SU-DHL-6 (cell line): ENCODE data around the gene ANKS1A.

Source experiments
- H2AFZ ChIP-seq: fragments of 200-600 bp; sonication (generic); 2 replicates; pipeline ENCODE4 v1.6.1; 2014; ENCODE audit warnings: low read depth, mild to moderate bottlenecking, moderate library complexity, mixed read lengths, antibody characterized with exemption, low read length; ENCODE audit not compliant: severe bottlenecking
- H3F3A ChIP-seq: fragments of 200-600 bp; shearing (Covaris generic); 2 replicates; pipeline ENCODE4 v1.6.0; 2016; ENCODE audit warnings: antibody characterized with exemption, mild to moderate bottlenecking; ENCODE audit not compliant: insufficient read depth
- H3K27ac ChIP-seq: fragments of 200-600 bp; sonication (generic); 2 replicates; pipeline ENCODE4 v1.5.1; 2016; ENCODE audit warnings: low read depth, mild to moderate bottlenecking, low read length, moderate library complexity, mixed read lengths
- H3K27me3 ChIP-seq: fragments of 200-600 bp; sonication (generic), shearing (Covaris generic); 2 replicates; pipeline ENCODE4 v1.6.0; 2014; ENCODE audit warnings: mild to moderate bottlenecking, low read length
- H3K36me3 ChIP-seq: fragments of 200-600 bp; sonication (generic); 2 replicates; pipeline ENCODE4 v1.6.1; 2014; ENCODE audit warnings: mild to moderate bottlenecking, low read length, mixed read lengths
- H3K4me2 ChIP-seq: fragments of 300-600, 200-600 bp; shearing (Covaris generic), sonication (generic); 2 replicates; pipeline ENCODE4 v1.6.0; 2014; ENCODE audit warnings: low read length, low read depth, mild to moderate bottlenecking; ENCODE audit not compliant: poor library complexity, severe bottlenecking
- H3K4me3 ChIP-seq: fragments of 200-600 bp; sonication (generic); 2 replicates; pipeline ENCODE4 v1.5.1; 2014; ENCODE audit warnings: antibody characterized with exemption, low read length, mild to moderate bottlenecking, mixed read lengths; ENCODE audit not compliant: insufficient read depth, poor library complexity, severe bottlenecking
- H3K79me2 ChIP-seq: fragments of 200-600 bp; sonication (generic); 2 replicates; pipeline ENCODE4 v1.6.1; 2014; ENCODE audit warnings: mild to moderate bottlenecking, low read length, moderate library complexity; ENCODE audit not compliant: insufficient read depth
- H3K9ac ChIP-seq: fragments of 200-600 bp; sonication (generic); 2 replicates; pipeline ENCODE4 v1.7.0; 2014; ENCODE audit warnings: mild to moderate bottlenecking, low read length
- H3K9me2 ChIP-seq: fragments of 200-600 bp; sonication (generic); replicated peaks from 2 replicates; pipeline ENCODE4 v1.6.1; 2014; ENCODE audit warnings: low read length; ENCODE audit not compliant: insufficient read depth
- H3K9me3 ChIP-seq: fragments of 200-600 bp; sonication (generic); 2 replicates; pipeline ENCODE4 v1.6.1; 2014; ENCODE audit warnings: low read length, mixed read lengths; ENCODE audit not compliant: insufficient read depth
- H4K20me1 ChIP-seq: fragments of 200-600 bp; sonication (generic); 2 replicates; pipeline ENCODE4 v1.6.1; 2014; ENCODE audit warnings: low read depth, mild to moderate bottlenecking, antibody characterized with exemption, low read length, moderate library complexity, mixed read lengths
- CTCF ChIP-seq: fragments of 200-600 bp; sonication (generic); IDR thresholded peaks from one replicate; pipeline ENCODE4 v1.5.1; 2017; ENCODE audit warnings: antibody characterized with exemption, mild to moderate bottlenecking, low read length, moderate library complexity; ENCODE audit not compliant: insufficient read depth, poor library complexity, severe bottlenecking
- EZH2phosphoT487 ChIP-seq: fragments of 200-600 bp; sonication (generic), shearing (Covaris generic); conservative IDR thresholded peaks from 2 replicates; pipeline ENCODE4 v1.6.1; 2018; ENCODE audit warnings: mild to moderate bottlenecking, antibody characterized with exemption, low read length, moderate library complexity, mixed read lengths

Gene ANKS1A

GRCh38 chr6:35079311-35080000 lies 190.4 kb downstream of the ANKS1A start:
- H3K36me3 ChIP-seq = no peaks in the 10 kb centered on the region

GRCh38 chr6:35080016-35080680 lies 191.1 kb downstream of the ANKS1A start:
- Histone ChIP-seq H3K9me2 (no peaks in the 10 kb centered on the region), H3K27ac (no peak overlapping the region), H3K79me2 (no peaks in the 10 kb centered on the region), H2AFZ (no peak overlapping the region), H3K4me3 (no peak overlapping the region), H3F3A (no peaks in the 10 kb centered on the region), H3K9ac (no peak overlapping the region), H4K20me1 (no peaks in the 10 kb centered on the region), H3K27me3 (no peaks in the 10 kb centered on the region), H3K4me2 (no peak overlapping the region), H3K9me3 (no peaks in the 10 kb centered on the region), H3K36me3 (no peaks in the 10 kb centered on the region)
- TF ChIP-seq CTCF = no peak
- no peak for TF ChIP-seq EZH2phosphoT487

More at GRCh38 chr6:35079311-35080000, 190.4 kb downstream of the ANKS1A start:
- Histone ChIP-seq H3K4me3 (no peak overlapping the region), H3K9ac (no peak overlapping the region), H3K79me2 (no peaks in the 10 kb centered on the region), H2AFZ (no peak overlapping the region), H3K27me3 (no peaks in the 10 kb centered on the region), H3K9me2 (no peaks in the 10 kb centered on the region), H3K27ac (no peak overlapping the region), H3K9me3 (no peaks in the 10 kb centered on the region), H3K4me2 (no peak overlapping the region), H3F3A (no peaks in the 10 kb centered on the region), H4K20me1 (no peaks in the 10 kb centered on the region)
- TF ChIP-seq EZH2phosphoT487 = no peak
- TF ChIP-seq CTCF = no peak

GRCh38 chr6:35080821-35081425 lies 191.9 kb downstream of the ANKS1A start:
- Histone ChIP-seq H3K9me2 (no peaks in the 10 kb centered on the region), H3K4me3 (no peak overlapping the region), H3K9me3 (no peaks in the 10 kb centered on the region), H3K9ac (no peak overlapping the region), H3K27me3 (no peaks in the 10 kb centered on the region), H3K36me3 (no peaks in the 10 kb centered on the region), H3K79me2 (no peaks in the 10 kb centered on the region), H4K20me1 (no peaks in the 10 kb centered on the region), H3K27ac (no peak overlapping the region), H3F3A (no peaks in the 10 kb centered on the region), H3K4me2 (no peak overlapping the region), H2AFZ (no peak overlapping the region)
- TF ChIP-seq EZH2phosphoT487 (no peak), CTCF (no peak)
